Liver (tissue), 9 donors: ENCODE data around the gene USH2A. TPM values are rescaled to one million over a fixed set of nuclear protein-coding genes. Genes with fewer than 3 reads are reported as not detected.

ENCODE experiments used
- DNase-seq: peaks from one replicate; pipeline ENCODE4 v3.0.0-alpha.2; 2017; ENCODE audit warnings: low spot score
- H3K27ac ChIP-seq, 2 donors: one replicate each; pipeline ENCODE4 v1.7.0; 2013; ENCODE audit warnings: inconsistent platforms in 2 of 2, low read length in 2 of 2, control low read depth in 1 of 2, low read depth in 1 of 2, mild to moderate bottlenecking in 1 of 2
- H3K27me3 ChIP-seq, 4 donors: one replicate each; pipeline versions ENCODE4 v1.6.1 to v1.7.0; 2013; ENCODE audit warnings: low read length in 3 of 4, inconsistent platforms in 1 of 4, mild to moderate bottlenecking in 1 of 4, moderate library complexity in 1 of 4; ENCODE audit not compliant: control insufficient read depth in 4 of 4, insufficient read depth in 4 of 4
- H3K36me3 ChIP-seq, 4 donors: one replicate each; pipeline versions ENCODE4 v1.6.1 to v1.7.0; 2013; ENCODE audit warnings: low read length in 3 of 4, mild to moderate bottlenecking in 3 of 4, low read depth in 1 of 4, moderate library complexity in 1 of 4; ENCODE audit not compliant: control insufficient read depth in 4 of 4, insufficient read depth in 3 of 4
- H3K4me1 ChIP-seq, 4 donors: one replicate each; pipeline versions ENCODE4 v1.6.1 to v1.7.0; 2013; ENCODE audit warnings: low read length in 3 of 4, mild to moderate bottlenecking in 3 of 4, moderate library complexity in 1 of 4; ENCODE audit not compliant: control insufficient read depth in 4 of 4, insufficient read depth in 4 of 4
- H3K4me3 ChIP-seq, 3 donors: one replicate each; pipeline versions ENCODE4 v1.6.1 to v1.7.0; 2013; ENCODE audit warnings: low read length in 3 of 3, control low read depth in 1 of 3, low read depth in 1 of 3, mild to moderate bottlenecking in 1 of 3
- H3K9ac ChIP-seq, 2 donors: one replicate each; pipeline ENCODE4 v1.7.0; 2013; ENCODE audit warnings: low read length in 2 of 2, mild to moderate bottlenecking in 2 of 2, moderate library complexity in 2 of 2, control low read depth in 1 of 2, low read depth in 1 of 2
- H3K9me3 ChIP-seq, 4 donors: one replicate each; pipeline versions ENCODE4 v1.6.1 to v1.7.0; 2013; ENCODE audit warnings: low read length in 3 of 4; ENCODE audit not compliant: control insufficient read depth in 4 of 4
- EGR1 ChIP-seq, 2 donors: IDR thresholded peaks; 2 replicates each; pipeline ENCODE4 v1.6.1; 2016 to 2018; ENCODE audit warnings: antibody characterized with exemption in 2 of 2, low read depth in 2 of 2
- FOXA1 ChIP-seq: IDR thresholded peaks from 2 replicates; pipeline ENCODE4 v1.6.1; 2016; ENCODE audit warnings: antibody characterized with exemption
- FOXA2 ChIP-seq: IDR thresholded peaks from 2 replicates; pipeline ENCODE4 v1.6.1; 2016; ENCODE audit warnings: antibody characterized with exemption
- GABPA ChIP-seq, 2 donors: IDR thresholded peaks in 1 of 2; conservative IDR thresholded peaks in 1 of 2; 2 replicates each; pipeline ENCODE4 v1.6.1; 2016; ENCODE audit warnings: antibody characterized with exemption in 2 of 2, mild to moderate bottlenecking in 1 of 2, moderate library complexity in 1 of 2
- HNF4A ChIP-seq, 2 donors: conservative IDR thresholded peaks; 2 replicates each; pipeline ENCODE4 v1.6.1; 2016; ENCODE audit warnings: antibody characterized with exemption in 2 of 2, mild to moderate bottlenecking in 2 of 2
- HNF4G ChIP-seq: IDR thresholded peaks from 2 replicates; pipeline ENCODE4 v1.6.1; 2016; ENCODE audit warnings: antibody characterized with exemption
- JUND ChIP-seq, 2 donors: IDR thresholded peaks; 2 replicates each; pipeline ENCODE4 v1.6.1; 2016; ENCODE audit warnings: antibody characterized with exemption in 2 of 2
- NR2F2 ChIP-seq: IDR thresholded peaks from 2 replicates; pipeline ENCODE4 v1.6.1; 2016; ENCODE audit warnings: antibody characterized with exemption
- RAD21 ChIP-seq, 2 donors: IDR thresholded peaks; 2 replicates each; pipeline ENCODE4 v1.6.1; 2016; ENCODE audit warnings: antibody characterized with exemption in 2 of 2, mild to moderate bottlenecking in 2 of 2
- RXRA ChIP-seq, 2 donors: IDR thresholded peaks; 2 replicates each; pipeline ENCODE4 v1.6.1; 2017 to 2018; ENCODE audit warnings: antibody characterized with exemption in 2 of 2, mild to moderate bottlenecking in 1 of 2
- SP1 ChIP-seq: IDR thresholded peaks from 2 replicates; pipeline ENCODE4 v1.6.1; 2018; ENCODE audit warnings: antibody characterized with exemption, mild to moderate bottlenecking
- TAF1 ChIP-seq: conservative IDR thresholded peaks from 2 replicates; pipeline ENCODE4 v1.6.1; 2016; ENCODE audit warnings: antibody characterized with exemption, mild to moderate bottlenecking
- YY1 ChIP-seq: IDR thresholded peaks from 2 replicates; pipeline ENCODE4 v1.6.1; 2016; ENCODE audit warnings: antibody characterized with exemption, mild to moderate bottlenecking
- whole genome bisulfite sequencing: extraction: QIAGEN DNeasy Blood & Tissue Kit; methylation state at CpG from one replicate; pipeline ENCODE4 v1.1.7; 2013; 5-methylcytosine and 5-hydroxymethylcytosine counted together
- polyA plus RNA-seq, 2 donors: library from polyadenylated mRNA; stranded (reverse) in 1 of 2; unstranded in 1 of 2; fragments of 200-250 nt in 1 of 2; fragments of >200 nt in 1 of 2; fragmentation: Nextera tagmentation in 1 of 2; extraction: Ambion mirVana in 1 of 2; gene quantifications; one replicate each; pipeline versions ENCODE4 v1.2.1 to v1.2.3, GENCODE V29; 2013 to 2015
- total RNA-seq, 2 donors: library from RNA; depleted of rRNA; stranded (reverse); fragments of >200 nt; gene quantifications; one replicate each; pipeline ENCODE4 v1.2.3, GENCODE V29; 2014
- TF ChIP-seq, protein P1 (sequence below): fragments of 150-350 bp; IDR thresholded peaks from 2 replicates; pipeline ENCODE4 v1.5.1; 2017; ENCODE audit warnings: improper control_type of control experiment, low read depth, low read length; ENCODE audit not compliant: missing input control
- TF ChIP-seq, protein P2 (sequence below): IDR thresholded peaks from 2 replicates; pipeline ENCODE4 v1.6.1; 2016; ENCODE audit warnings: antibody characterized with exemption
- TF ChIP-seq, protein P3 (sequence below): IDR thresholded peaks from 2 replicates; pipeline ENCODE4 v1.6.1; 2016; ENCODE audit warnings: antibody characterized with exemption
- TF ChIP-seq, protein P4 (sequence below): IDR thresholded peaks from 2 replicates; pipeline ENCODE4 v1.6.1; 2016; ENCODE audit warnings: antibody characterized with exemption, mild to moderate bottlenecking
- TF ChIP-seq, protein P5 (sequence below): IDR thresholded peaks from 2 replicates; pipeline ENCODE4 v1.6.1; 2016; ENCODE audit warnings: antibody characterized with exemption
- donor health status: healthy.
- donor health status: healthy.
- donor health status: healthy.
- donor health status: healthy.
- donor health status: healthy.

The USH2A gene
- total and polyA plus RNA-seq, 4 donors = 0.14 to 1.0 (median 0.31) TPM

DNA sequence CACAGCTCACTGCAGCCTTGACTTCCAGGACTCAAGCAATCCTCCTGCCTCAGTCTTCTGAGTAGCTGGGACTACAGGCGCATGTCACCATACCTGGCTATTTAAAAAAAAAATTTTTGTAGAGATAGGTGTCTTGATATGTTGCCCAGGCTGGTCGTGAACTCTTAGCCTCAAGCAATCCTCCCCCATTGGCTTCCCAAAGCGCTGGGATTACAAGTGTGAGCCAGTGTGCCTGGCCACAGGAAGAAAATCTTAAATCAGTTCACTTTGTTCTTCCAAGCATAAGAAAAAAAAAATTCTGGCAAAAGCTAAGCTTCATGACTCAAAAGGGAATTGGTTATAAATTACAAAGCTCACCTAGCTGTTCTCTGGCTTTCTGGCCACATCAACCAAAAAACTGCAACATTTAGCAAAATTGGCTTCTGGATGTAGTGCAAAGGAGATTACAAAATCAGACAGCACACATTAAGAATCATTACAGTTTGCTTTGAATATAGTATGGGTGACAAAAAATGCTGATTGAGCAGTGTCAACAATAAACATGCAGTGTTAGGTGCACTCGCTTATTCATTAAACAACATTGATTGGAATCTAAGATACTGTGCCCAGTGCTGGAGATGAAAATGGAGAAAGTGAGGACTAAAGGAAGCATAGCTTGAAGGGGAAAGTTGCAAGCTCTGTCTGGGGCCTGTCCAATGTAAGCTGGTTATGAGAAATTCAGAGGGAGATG is 779.5 kb downstream of the USH2A start:
- peak overlapping the region; percentile 53 to 79 for H3K27ac ChIP-seq
- no peak overlapping the region for H3K9ac ChIP-seq
- no peaks in the 10 kb centered on the region for H3K9me3 ChIP-seq
- H3K36me3 ChIP-seq = no peaks in the 10 kb centered on the region
- no peak overlapping the region for H3K4me3 ChIP-seq
- peak in 1 of 2 donors; percentile 36 for TF ChIP-seq JUND (IDR thresholded peaks at IDR 0.05)
- TF ChIP-seq EGR1 (IDR thresholded peaks at IDR 0.05; ENCODE audit: low read depth in 2 of 2) = no peak
- TF ChIP-seq FOXA1 = peak; percentile 6
- TF ChIP-seq NR2F2 = no peak
- TF ChIP-seq RAD21 (IDR thresholded peaks at IDR 0.05) = peak in 1 of 2 donors; percentile 33
- no peak for TF ChIP-seq GABPA (IDR thresholded peaks at IDR 0.05 in 1 of 2, conservative IDR thresholded peaks at IDR 0.05 in 1 of 2)
- peak; percentile 22 for TF ChIP-seq YY1
- peak; percentile 39 for TF ChIP-seq SP1
- peak; percentile 17 to 59 for TF ChIP-seq HNF4A (conservative IDR thresholded peaks at IDR 0.05)
- TF ChIP-seq FOXA2 = peak; percentile 20
- TF ChIP-seq HNF4G = no peak
- no peak for DNase-seq
- no peaks in the 10 kb centered on the region for H3K27me3 ChIP-seq
- peaks cover 4 to 79% (median 52%) of the 10 kb centered on the region in 4 donors for H3K4me1 ChIP-seq
- WGBS = 41% methylated on average over 4 of the region's 4 CpGs

DNA sequence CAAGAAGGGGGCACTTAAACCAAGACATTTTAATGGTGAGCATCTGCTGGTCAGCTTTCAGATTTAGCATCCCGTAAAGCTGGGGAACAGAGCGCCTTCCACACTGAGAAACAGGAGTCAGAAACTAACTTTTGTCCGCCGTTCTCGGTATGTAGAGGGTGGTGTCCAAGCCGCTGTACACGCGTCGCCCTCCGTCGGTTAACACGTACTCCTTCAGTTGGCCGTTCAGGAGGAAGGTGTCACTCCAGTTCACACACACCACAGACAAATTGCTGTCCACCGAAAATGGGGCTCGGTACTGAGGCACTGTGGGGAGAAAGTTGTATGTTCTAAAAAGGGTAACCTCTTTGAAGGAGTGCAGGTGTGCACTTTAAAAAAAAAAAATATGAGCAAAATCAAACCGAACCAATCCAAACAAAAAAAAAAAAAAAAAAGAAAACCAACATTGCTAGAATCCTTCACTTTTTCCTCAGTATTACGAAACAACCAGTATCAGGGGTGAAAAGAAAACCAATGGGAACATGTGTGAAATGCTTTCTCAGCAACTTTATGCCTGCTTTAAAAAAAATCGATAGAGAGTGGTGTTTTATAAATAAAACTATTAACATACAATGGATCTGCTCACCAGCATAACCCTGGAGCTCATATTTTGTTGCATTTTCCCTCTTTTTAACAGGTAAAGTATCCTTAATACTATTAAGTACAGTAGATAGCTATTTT is 782.7 kb downstream of the USH2A start:
- H3K27me3 ChIP-seq = no peaks in the 10 kb centered on the region
- peaks cover 4 to 88% (median 68%) of the 10 kb centered on the region in 4 donors for H3K4me1 ChIP-seq
- 41% methylated on average over 18 of the region's 18 CpGs for WGBS
- peak overlapping the region; percentile 39 to 61 (median 50) for H3K4me3 ChIP-seq
- H3K27ac ChIP-seq = peak overlapping the region; percentile 64 to 66
- no peak for DNase-seq
- H3K9me3 ChIP-seq = no peaks in the 10 kb centered on the region
- no peaks in the 10 kb centered on the region for H3K36me3 ChIP-seq
- no peak for TF ChIP-seq TAF1
- TF ChIP-seq, protein P1, sequence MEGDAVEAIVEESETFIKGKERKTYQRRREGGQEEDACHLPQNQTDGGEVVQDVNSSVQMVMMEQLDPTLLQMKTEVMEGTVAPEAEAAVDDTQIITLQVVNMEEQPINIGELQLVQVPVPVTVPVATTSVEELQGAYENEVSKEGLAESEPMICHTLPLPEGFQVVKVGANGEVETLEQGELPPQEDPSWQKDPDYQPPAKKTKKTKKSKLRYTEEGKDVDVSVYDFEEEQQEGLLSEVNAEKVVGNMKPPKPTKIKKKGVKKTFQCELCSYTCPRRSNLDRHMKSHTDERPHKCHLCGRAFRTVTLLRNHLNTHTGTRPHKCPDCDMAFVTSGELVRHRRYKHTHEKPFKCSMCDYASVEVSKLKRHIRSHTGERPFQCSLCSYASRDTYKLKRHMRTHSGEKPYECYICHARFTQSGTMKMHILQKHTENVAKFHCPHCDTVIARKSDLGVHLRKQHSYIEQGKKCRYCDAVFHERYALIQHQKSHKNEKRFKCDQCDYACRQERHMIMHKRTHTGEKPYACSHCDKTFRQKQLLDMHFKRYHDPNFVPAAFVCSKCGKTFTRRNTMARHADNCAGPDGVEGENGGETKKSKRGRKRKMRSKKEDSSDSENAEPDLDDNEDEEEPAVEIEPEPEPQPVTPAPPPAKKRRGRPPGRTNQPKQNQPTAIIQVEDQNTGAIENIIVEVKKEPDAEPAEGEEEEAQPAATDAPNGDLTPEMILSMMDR = no peak
- TF ChIP-seq RXRA (IDR thresholded peaks at IDR 0.05) = peak in 1 of 2 donors; percentile 42
- TF ChIP-seq FOXA2 = no peak
- peak; percentile 32 for TF ChIP-seq YY1
- no peak for TF ChIP-seq HNF4G
- peak; percentile 43 to 56 for TF ChIP-seq HNF4A (conservative IDR thresholded peaks at IDR 0.05)
- no peak for TF ChIP-seq FOXA1
- peak; percentile 44 for TF ChIP-seq SP1
- TF ChIP-seq, protein P2, sequence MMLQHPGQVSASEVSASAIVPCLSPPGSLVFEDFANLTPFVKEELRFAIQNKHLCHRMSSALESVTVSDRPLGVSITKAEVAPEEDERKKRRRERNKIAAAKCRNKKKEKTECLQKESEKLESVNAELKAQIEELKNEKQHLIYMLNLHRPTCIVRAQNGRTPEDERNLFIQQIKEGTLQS = no peak
- no peak for TF ChIP-seq NR2F2
- TF ChIP-seq, protein P3, sequence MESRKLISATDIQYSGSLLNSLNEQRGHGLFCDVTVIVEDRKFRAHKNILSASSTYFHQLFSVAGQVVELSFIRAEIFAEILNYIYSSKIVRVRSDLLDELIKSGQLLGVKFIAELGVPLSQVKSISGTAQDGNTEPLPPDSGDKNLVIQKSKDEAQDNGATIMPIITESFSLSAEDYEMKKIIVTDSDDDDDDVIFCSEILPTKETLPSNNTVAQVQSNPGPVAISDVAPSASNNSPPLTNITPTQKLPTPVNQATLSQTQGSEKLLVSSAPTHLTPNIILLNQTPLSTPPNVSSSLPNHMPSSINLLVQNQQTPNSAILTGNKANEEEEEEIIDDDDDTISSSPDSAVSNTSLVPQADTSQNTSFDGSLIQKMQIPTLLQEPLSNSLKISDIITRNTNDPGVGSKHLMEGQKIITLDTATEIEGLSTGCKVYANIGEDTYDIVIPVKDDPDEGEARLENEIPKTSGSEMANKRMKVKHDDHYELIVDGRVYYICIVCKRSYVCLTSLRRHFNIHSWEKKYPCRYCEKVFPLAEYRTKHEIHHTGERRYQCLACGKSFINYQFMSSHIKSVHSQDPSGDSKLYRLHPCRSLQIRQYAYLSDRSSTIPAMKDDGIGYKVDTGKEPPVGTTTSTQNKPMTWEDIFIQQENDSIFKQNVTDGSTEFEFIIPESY = no peak
- no peak for TF ChIP-seq JUND (IDR thresholded peaks at IDR 0.05)
- TF ChIP-seq EGR1 (IDR thresholded peaks at IDR 0.05; ENCODE audit: low read depth in 2 of 2) = no peak
- TF ChIP-seq RAD21 (IDR thresholded peaks at IDR 0.05) = peak in 1 of 2 donors; percentile 32
- TF ChIP-seq GABPA (IDR thresholded peaks at IDR 0.05 in 1 of 2, conservative IDR thresholded peaks at IDR 0.05 in 1 of 2) = no peak
- TF ChIP-seq, protein P4, sequence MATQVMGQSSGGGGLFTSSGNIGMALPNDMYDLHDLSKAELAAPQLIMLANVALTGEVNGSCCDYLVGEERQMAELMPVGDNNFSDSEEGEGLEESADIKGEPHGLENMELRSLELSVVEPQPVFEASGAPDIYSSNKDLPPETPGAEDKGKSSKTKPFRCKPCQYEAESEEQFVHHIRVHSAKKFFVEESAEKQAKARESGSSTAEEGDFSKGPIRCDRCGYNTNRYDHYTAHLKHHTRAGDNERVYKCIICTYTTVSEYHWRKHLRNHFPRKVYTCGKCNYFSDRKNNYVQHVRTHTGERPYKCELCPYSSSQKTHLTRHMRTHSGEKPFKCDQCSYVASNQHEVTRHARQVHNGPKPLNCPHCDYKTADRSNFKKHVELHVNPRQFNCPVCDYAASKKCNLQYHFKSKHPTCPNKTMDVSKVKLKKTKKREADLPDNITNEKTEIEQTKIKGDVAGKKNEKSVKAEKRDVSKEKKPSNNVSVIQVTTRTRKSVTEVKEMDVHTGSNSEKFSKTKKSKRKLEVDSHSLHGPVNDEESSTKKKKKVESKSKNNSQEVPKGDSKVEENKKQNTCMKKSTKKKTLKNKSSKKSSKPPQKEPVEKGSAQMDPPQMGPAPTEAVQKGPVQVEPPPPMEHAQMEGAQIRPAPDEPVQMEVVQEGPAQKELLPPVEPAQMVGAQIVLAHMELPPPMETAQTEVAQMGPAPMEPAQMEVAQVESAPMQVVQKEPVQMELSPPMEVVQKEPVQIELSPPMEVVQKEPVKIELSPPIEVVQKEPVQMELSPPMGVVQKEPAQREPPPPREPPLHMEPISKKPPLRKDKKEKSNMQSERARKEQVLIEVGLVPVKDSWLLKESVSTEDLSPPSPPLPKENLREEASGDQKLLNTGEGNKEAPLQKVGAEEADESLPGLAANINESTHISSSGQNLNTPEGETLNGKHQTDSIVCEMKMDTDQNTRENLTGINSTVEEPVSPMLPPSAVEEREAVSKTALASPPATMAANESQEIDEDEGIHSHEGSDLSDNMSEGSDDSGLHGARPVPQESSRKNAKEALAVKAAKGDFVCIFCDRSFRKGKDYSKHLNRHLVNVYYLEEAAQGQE = no peak
- TF ChIP-seq, protein P5, sequence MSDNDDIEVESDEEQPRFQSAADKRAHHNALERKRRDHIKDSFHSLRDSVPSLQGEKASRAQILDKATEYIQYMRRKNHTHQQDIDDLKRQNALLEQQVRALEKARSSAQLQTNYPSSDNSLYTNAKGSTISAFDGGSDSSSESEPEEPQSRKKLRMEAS = peak; percentile 22
- H3K9ac ChIP-seq = peak overlapping the region in 1 of 2 donors; percentile 66
